NCI-H2227 treated with DMSO at 0.1 percent for 48 hours (cell line): ENCODE measurements around the gene TAS2R16.
"Not testable (repeated sequence)": the region's sequence is repeated elsewhere in the genome, so short reads cannot be mapped to it uniquely, and the experiment has no call there.

Source experiments
- DNase-seq: peaks from one replicate; lab custom pipeline; 2025; lab: John Stamatoyannopoulos, UW

TAS2R16 gene

GRCh38 chr7:122972056-122972455 is 23.4 kb downstream of the TAS2R16 start:
- DNase-seq: no peak

- no peak for DNase-seq
Measured at GRCh38 chr7:122970740-122971725, 24.5 kb downstream of the TAS2R16 start.

- no peak for DNase-seq
Measured at GRCh38 chr7:122968389-122968788, 27.1 kb downstream of the TAS2R16 start.

GRCh38 chr7:122965306-122965705 is 30.2 kb downstream of the TAS2R16 start:
- DNase-seq: no peak

GRCh38 chr7:122953678-122954077 is 41.8 kb downstream of the TAS2R16 start:
- DNase-seq: not testable (repeated sequence)

- DNase-seq: no peak
Measured at GRCh38 chr7:122951006-122951405, 44.5 kb downstream of the TAS2R16 start.

- DNase-seq: no peak
Measured at GRCh38 chr7:122949186-122949585, 46.3 kb downstream of the TAS2R16 start.
